GM21619 (cell line): ENCODE measurements around the gene ALKBH5.

Experiments used
- ATAC-seq: cut with Tn5 transposase; IDR thresholded peaks from one replicate; pipeline ENCODE4 v1.9.1; 2021; ENCODE audit not compliant: unreplicated experiment

The ALKBH5 gene

GRCh38 chr17:18157354-18157985 is 26.2 kb upstream of the ALKBH5 start:
- ATAC-seq, result no peak

GRCh38 chr17:18158022-18158600 is 25.5 kb upstream of the ALKBH5 start:
- ATAC-seq, result no peak

GRCh38 chr17:18159551-18160120 is 24.0 kb upstream of the ALKBH5 start:
- no peak for ATAC-seq

- ATAC-seq, result no peak
Observed at GRCh38 chr17:18160128-18160856, 23.3 kb upstream of the ALKBH5 start.

GRCh38 chr17:18161207-18162145 is 22.2 kb upstream of the ALKBH5 start:
- no peak for ATAC-seq

GRCh38 chr17:18163547-18163946 is 20.1 kb upstream of the ALKBH5 start:
- ATAC-seq, result no peak

- ATAC-seq, result no peak
Observed at GRCh38 chr17:18166894-18167293, 16.7 kb upstream of the ALKBH5 start.

- ATAC-seq, result no peak
Observed at GRCh38 chr17:18167421-18167820, 16.2 kb upstream of the ALKBH5 start.

GRCh38 chr17:18172531-18173278 is 10.9 kb upstream of the ALKBH5 start:
- ATAC-seq, result no peak

GRCh38 chr17:18173740-18174139 is 9.9 kb upstream of the ALKBH5 start:
- ATAC-seq, result no peak

- ATAC-seq, result no peak
Observed at GRCh38 chr17:18176176-18176575, 7.5 kb upstream of the ALKBH5 start.

GRCh38 chr17:18177133-18177532 is 6.5 kb upstream of the ALKBH5 start:
- no peak for ATAC-seq

- no peak for ATAC-seq
Observed at GRCh38 chr17:18177722-18178121, 5.9 kb upstream of the ALKBH5 start.

GRCh38 chr17:18179196-18179595 is 4.4 kb upstream of the ALKBH5 start:
- no peak for ATAC-seq

GRCh38 chr17:18179804-18180203 is 3.8 kb upstream of the ALKBH5 start:
- no peak for ATAC-seq

- ATAC-seq, result no peak
Observed at GRCh38 chr17:18181358-18181757, 2.3 kb upstream of the ALKBH5 start.

- ATAC-seq, result no peak
Observed at GRCh38 chr17:18182110-18182977, 1.3 kb upstream of the ALKBH5 start.

GRCh38 chr17:18182978-18183333 is 672 bp upstream of the ALKBH5 start:
- peak; percentile 31 for ATAC-seq
